Measurements from ENCODE around the gene PARP3. TPM values are rescaled to one million over a fixed set of nuclear protein-coding genes. Genes with fewer than 3 reads are reported as not detected.
A peak's percentile ranks its signal among the peaks of the same experiment; 100 is the strongest.

The PARP3 gene
- total and polyA plus RNA-seq, 10 donors, result 8.2 to 34.2 (median 24.7) TPM

DNA sequence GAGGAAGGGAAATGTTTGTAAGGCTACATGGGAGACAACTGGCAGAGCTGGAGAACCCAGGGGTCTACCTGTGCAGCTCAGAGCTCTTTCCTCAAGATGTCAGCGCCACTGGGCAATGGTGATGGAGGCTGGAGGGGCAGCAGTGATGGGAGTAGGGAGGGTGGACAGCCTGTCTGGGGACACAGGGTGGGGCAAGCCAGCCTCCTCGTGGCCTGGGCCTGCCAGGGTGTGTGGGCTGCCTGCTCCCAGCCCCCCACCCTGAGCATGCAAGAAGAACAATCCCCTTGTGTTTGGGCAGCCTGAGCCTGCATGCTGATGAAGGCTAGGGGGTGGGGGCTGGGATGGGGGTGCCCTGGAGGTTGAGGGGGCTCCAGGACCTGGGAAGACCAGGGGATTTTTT, 23.9 kb downstream of the PARP3 start:
- no peak for TF ChIP-seq POLR2A (IDR thresholded peaks at IDR 0.05)
- TF ChIP-seq POLR2AphosphoS5 (IDR thresholded peaks at IDR 0.05), result no peak
- TF ChIP-seq, protein P1, sequence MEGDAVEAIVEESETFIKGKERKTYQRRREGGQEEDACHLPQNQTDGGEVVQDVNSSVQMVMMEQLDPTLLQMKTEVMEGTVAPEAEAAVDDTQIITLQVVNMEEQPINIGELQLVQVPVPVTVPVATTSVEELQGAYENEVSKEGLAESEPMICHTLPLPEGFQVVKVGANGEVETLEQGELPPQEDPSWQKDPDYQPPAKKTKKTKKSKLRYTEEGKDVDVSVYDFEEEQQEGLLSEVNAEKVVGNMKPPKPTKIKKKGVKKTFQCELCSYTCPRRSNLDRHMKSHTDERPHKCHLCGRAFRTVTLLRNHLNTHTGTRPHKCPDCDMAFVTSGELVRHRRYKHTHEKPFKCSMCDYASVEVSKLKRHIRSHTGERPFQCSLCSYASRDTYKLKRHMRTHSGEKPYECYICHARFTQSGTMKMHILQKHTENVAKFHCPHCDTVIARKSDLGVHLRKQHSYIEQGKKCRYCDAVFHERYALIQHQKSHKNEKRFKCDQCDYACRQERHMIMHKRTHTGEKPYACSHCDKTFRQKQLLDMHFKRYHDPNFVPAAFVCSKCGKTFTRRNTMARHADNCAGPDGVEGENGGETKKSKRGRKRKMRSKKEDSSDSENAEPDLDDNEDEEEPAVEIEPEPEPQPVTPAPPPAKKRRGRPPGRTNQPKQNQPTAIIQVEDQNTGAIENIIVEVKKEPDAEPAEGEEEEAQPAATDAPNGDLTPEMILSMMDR (IDR thresholded peaks at IDR 0.05 in 8 of 11, conservative IDR thresholded peaks at IDR 0.05 in 3 of 11), result no peak
- Histone ChIP-seq H3K27me3 (replicated peaks in 1 of 7) (peaks cover 0 to 18% (median 0%) of the 10 kb centered on the region in 7 donors), H3K4me1 (peaks cover 0 to 77% (median 35%) of the 10 kb centered on the region in 6 donors), H3K27ac (no peak overlapping the region), H3K36me3 (peaks cover 0 to 5% (median 0%) of the 10 kb centered on the region in 6 donors), H3K9me3 (no peaks in the 10 kb centered on the region), H3K4me3 (peak overlapping the region in 1 of 8 donors; percentile 86)
- intact Hi-C loops (cut with DNase I; ENCODE audit: low total_unique reads), result no loop called here
- WGBS, 5 donors, result 72 to 100% (median 80%) methylated on average over 2 of the region's 2 CpGs
- no peak for DNase-seq

DNA sequence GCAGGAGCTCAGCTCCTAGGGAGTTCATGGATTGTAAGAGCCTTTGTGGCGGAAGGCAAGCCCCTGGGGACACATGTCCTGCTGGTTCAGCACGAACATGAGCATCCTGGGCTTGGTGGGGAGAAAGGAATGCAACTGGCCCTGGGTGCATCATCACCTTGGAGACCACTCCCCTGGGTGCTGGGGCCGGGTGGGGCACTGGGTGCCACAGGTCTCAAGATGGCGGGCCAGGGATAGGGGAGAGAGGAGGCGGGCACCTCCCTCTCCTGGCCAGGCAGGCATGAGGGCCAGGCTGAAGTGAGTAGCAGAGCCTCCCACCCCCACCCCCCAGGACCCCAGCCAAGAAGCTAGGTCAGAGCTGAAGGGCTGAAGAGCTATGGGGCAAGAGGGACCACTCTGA, 24.3 kb downstream of the PARP3 start:
- TF ChIP-seq, protein P1 (IDR thresholded peaks at IDR 0.05 in 8 of 11, conservative IDR thresholded peaks at IDR 0.05 in 3 of 11), result no peak
- no peak for TF ChIP-seq POLR2A (IDR thresholded peaks at IDR 0.05)
- TF ChIP-seq POLR2AphosphoS5 (IDR thresholded peaks at IDR 0.05), result no peak
- DNase-seq, result no peak
- Histone ChIP-seq H3K4me1 (peaks cover 0 to 77% (median 35%) of the 10 kb centered on the region in 6 donors), H3K27me3 (replicated peaks in 1 of 7) (peaks cover 0 to 18% (median 0%) of the 10 kb centered on the region in 7 donors), H3K36me3 (peaks cover 0 to 8% (median 0%) of the 10 kb centered on the region in 6 donors), H3K27ac (peak overlapping the region in 3 of 8 donors; percentile 86 to 90 (median 89)), H3K4me3 (peak overlapping the region in 5 of 8 donors; percentile 54 to 86 (median 62)), H3K9me3 (no peaks in the 10 kb centered on the region)
- WGBS, 5 donors, result 79 to 90% (median 84%) methylated on average over 3 to 5 of the region's 5 CpGs
- intact Hi-C loops (cut with DNase I; ENCODE audit: low total_unique reads), result no loop called here

DNA sequence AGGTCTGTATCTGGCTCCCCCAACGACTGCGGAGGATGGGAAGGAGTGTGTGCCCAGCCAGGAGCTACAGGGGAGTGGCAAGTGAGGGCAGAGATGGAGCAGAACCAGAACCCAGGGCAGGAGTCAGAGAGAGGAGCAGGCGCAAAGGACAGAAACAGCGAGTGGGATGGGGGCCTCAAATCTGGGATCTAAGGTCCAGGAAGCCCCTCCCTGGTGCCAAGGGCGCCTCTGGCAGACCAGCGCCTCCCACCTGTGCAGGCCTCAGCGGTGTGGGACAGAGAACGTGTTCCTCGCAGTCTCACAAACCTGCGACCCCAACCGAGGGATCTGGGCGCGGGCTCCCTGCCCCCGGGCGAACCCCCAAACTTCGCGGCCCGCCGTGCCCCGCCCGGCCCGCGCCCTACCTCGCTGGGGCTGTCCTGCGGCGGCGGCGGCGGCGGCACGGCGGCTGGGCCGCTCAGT, 24.8 kb downstream of the PARP3 start:
- 6 to 27% (median 7%) methylated on average over 6 to 33 of the region's 33 CpGs for WGBS, 5 donors

More for the DNA sequence above, 24.8 kb downstream of the PARP3 start:
- Histone ChIP-seq H3K27me3 (replicated peaks in 1 of 7) (peaks cover 0 to 18% (median 0%) of the 10 kb centered on the region in 7 donors), H3K4me1 (peaks cover 0 to 77% (median 34%) of the 10 kb centered on the region in 6 donors), H3K4me3 (peak overlapping the region; percentile 41 to 86 (median 56)), H3K36me3 (peaks cover 0 to 10% (median 0%) of the 10 kb centered on the region in 6 donors), H3K9me3 (no peaks in the 10 kb centered on the region), H3K27ac (peak overlapping the region in 7 of 8 donors; percentile 65 to 90 (median 87))
- intact Hi-C loops (cut with DNase I; ENCODE audit: low total_unique reads), result no loop called here
- DNase-seq, result no peak
- TF ChIP-seq, protein P1 (IDR thresholded peaks at IDR 0.05 in 8 of 11, conservative IDR thresholded peaks at IDR 0.05 in 3 of 11), result no peak
